Activated CD4-positive, alpha-beta T cell treated with anti-CD3 and anti-CD28 coated beads, Interleukin-2, amount 50 U/mL, for 24 hours (primary cell): ENCODE results near the gene AKR1C8.
"Not testable (repeated sequence)": the region's sequence is repeated elsewhere in the genome, so short reads cannot be mapped to it uniquely, and the experiment has no call there.

Experiments
- DNase-seq, 2 donors: peaks; one replicate each; pipeline ENCODE4 v3.0.0-alpha.2; 2020; ENCODE audit warnings: low read depth in 1 of 2, low spot score in 1 of 2

AKR1C8 gene

GRCh38 chr10:5168897-5169420, 16.0 kb downstream of the AKR1C8 start:
- DNase-seq = peak in 1 of 2 donors; percentile 2

- DNase-seq = no peak
Observed at GRCh38 chr10:5165738-5166137, 19.2 kb downstream of the AKR1C8 start.

- no peak for DNase-seq
Observed at GRCh38 chr10:5163487-5163886, 21.5 kb downstream of the AKR1C8 start.

- DNase-seq = no peak
Observed at GRCh38 chr10:5159126-5159525, 25.8 kb downstream of the AKR1C8 start.

DNA sequence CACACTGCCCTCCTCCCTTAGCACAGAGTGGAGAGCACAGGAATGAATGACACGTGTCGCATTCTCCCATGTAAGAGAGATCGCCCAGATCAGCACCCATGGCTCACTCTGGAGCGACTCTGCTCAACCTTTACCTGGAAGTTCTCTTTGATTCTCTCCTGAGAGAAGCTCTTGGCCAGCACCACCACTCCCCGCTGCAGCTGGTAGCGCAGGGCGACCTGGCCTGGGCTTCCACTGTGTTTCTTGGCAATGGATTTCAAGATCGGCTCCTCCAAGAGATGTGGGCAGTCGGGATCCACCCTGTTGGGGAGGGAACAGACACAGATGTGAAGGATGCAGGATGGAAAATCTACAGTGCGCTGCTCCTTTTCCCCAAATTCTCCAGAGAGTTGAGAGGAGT, 27.4 kb downstream of the AKR1C8 start:
- no peak for DNase-seq

- DNase-seq = no peak
Observed at GRCh38 chr10:5155951-5156350, 29.0 kb downstream of the AKR1C8 start.

GRCh38 chr10:5151076-5151475, 33.9 kb downstream of the AKR1C8 start:
- DNase-seq = no peak

- DNase-seq = no peak
Observed at GRCh38 chr10:5148678-5149032, 36.3 kb downstream of the AKR1C8 start.

GRCh38 chr10:5147981-5148677, 36.8 kb downstream of the AKR1C8 start:
- no peak for DNase-seq

DNA sequence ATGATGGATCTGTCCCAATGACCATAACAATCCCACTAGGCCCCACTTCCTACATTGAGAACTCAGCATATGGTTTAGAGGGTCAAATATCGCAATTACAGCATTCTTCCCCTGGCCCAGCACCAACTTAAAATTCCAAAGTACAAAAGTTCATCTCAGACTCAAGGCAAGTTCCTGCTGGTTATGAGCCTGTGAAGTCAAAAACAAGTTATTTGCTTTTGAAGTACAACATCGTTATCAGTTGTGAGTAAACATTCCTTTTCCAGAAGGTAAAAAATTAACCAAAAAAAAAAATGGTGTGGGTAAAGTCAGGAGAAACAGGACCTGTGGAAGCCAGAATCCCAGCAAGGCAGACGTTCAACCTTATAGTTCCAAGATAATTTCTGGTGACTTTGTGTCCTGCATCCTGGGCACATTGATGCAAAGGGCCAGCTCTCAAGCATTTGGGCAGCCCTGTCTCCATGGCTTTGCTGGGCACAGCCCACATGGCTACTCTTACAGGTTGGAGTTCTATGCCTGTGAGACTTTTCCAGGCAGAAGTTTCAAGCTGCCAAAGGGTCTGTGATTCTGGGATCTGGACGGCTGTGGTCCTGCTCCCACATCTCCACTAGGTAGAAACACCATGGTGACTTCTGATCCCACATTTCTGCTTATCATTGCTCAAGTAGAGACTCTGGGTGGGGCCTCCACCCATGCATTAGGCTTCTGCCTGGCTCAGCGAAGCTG, 37.5 kb downstream of the AKR1C8 start:
- DNase-seq = no peak

- DNase-seq = no peak
Observed at GRCh38 chr10:5146920-5147254, 38.1 kb downstream of the AKR1C8 start.

- DNase-seq = no peak
Observed at GRCh38 chr10:5143137-5143536, 41.8 kb downstream of the AKR1C8 start.

DNA sequence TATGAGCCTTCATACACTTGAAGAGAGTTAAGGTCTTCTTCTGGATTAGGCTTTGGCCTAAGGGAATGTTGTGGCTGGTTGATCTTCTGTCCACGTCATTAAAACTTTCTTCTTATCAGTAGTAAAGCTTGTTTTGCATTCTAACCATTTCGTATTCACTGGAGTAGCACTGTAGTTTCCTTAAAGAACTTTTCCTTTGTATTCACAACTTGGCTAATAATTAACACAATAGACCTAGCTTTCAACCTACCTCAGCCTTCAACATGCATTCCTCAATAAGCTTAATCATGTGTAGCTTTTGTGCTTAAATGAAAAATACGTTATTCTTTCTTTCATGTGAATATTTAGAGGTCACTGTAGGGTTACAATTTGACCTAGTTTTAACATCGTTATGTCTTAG, 42.8 kb downstream of the AKR1C8 start:
- DNase-seq = no peak

DNA sequence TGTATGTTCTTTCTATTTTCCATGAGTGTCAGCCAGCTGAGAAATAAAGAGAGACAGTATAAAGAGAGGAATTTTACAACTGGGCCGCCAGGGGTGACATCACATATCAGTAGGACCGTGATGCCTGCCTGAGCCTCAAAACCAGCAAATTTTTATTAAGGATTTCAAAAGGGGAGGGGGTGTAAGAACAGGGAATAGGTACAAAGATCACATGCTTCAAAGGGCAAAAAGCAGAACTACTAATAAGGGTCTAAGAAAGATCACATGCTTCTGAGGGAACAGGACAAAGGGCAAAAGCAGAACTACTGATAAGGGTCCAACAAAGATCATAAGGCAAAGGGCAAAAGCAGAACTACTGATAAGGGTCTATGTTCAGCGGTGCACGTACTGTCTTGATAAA, 47.3 kb downstream of the AKR1C8 start:
- not testable (repeated sequence) for DNase-seq

DNA sequence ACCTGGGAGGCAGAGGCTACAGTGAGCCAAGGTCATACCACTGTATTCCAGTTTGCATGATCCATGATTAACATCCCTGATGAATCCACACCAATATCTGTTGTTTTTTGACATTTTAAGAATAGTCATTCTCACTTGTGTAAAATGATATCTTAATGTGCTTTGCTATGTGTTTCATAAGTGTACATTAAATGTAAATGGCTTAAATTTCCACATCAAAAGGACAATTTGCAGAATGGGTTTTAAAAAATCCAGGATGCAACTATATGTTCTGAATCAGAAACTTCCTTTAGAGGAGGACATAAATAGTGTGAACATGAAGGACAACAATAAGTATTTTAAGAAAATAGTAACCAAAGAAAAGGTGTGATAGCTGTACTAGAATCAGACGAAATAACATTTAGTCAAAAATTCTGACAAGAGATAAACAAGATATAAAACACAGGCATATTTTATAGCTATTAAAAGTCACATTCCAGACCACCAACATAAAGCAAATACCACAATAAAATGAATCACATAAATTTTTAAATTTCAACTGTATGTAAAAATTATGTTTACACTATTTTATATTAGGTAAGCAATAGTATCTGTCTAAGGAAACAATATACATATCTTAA, 48.4 kb downstream of the AKR1C8 start:
- DNase-seq = no peak

DNA sequence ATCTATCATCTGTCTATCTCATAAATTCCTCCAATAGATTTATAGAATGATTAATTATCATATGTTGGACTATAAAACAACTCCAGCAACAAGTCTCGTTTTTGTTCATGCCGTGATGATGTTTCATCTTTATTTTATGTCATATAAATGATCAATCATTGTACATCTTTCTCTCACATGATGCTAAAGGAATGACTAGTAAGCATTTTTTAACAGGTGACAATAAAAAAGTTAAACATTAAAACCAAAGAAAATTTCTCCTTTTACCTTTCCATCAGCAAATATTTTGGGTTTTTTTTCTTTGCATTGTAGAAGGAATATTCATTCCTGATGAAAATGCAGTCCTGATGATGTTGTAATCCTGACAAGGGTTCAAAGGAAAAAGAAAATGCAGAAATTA, 49.4 kb downstream of the AKR1C8 start:
- DNase-seq = no peak

- DNase-seq = no peak
Observed at GRCh38 chr10:5125315-5126044, 59.5 kb downstream of the AKR1C8 start.

GRCh38 chr10:5123886-5124285, 61.1 kb downstream of the AKR1C8 start:
- no peak for DNase-seq

DNA sequence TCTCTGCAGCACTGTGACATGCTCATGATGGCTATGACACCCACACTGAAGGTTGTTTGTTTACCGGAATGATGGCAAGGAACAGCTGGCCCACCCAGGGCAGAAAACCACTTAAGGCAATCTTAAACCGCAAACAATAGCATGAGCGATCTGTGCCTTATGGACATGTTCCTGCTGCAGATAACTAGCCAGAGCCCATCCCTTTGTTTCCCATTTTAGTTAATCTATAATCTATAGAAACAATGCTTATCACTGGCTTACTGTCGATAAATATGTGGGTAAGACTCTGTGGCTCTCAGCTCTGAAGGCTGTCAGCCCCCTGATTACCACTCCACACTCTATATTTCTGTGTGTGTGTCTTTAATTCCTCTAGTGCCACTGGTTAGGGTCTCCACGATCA, 65.0 kb downstream of the AKR1C8 start:
- DNase-seq = not testable (repeated sequence)

GRCh38 chr10:5117026-5117425, 67.9 kb downstream of the AKR1C8 start:
- DNase-seq = no peak

DNA sequence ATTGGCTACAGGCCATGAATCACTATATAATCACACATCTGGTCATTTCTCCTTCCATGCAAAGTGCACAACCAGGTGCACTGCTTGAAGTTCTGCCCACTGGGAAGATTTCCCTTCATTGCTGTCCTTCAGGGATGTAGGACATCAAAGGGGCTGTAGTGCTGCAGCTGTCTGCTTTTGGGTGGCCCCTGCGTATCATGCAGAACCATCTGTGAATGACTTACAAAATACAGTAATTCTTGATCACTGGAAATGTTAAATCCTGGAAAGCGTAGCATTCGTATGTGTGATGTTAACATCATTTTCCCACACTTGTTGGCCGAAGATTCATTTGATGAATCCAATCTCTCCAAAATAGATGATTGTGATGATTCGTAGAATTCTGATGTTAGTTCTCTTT, 68.3 kb downstream of the AKR1C8 start:
- no peak for DNase-seq

DNA sequence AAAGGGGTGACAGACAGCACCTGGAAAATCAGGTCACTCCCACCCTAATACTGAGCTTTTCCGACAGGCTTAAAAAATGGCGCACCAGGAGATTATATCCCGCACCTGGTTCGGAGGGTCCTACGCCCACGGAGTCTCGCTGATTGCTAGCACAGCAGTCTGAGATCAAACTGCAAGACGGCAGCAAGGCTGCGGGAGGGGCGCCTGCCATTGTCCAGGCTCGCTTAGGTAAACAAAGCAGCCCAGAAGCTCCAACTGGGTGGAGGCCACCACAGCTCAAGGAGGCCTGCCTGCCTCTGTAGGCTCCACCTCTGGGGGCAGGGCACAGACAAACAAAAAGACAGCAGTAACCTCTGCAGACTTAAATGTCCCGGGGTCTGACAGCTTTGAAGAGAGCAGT, 75.1 kb downstream of the AKR1C8 start:
- DNase-seq = not testable (repeated sequence)
